ES-I3 (cell line): Measurements from ENCODE around the gene RPS6KA2.

Experiments used
- H3K36me3 ChIP-seq: 2 replicates; pipeline ENCODE4 v1.6.1; 2013; ENCODE audit warnings: mild to moderate bottlenecking, low read length, control low read depth, moderate library complexity; ENCODE audit not compliant: insufficient read depth
- H3K4me1 ChIP-seq: 2 replicates; pipeline ENCODE4 v1.6.1; 2013; ENCODE audit warnings: mild to moderate bottlenecking, control low read depth, low read length; ENCODE audit not compliant: insufficient read depth
- H3K9ac ChIP-seq: 2 replicates; pipeline ENCODE4 v1.6.1; 2013; ENCODE audit warnings: low read depth, mild to moderate bottlenecking, low read length, moderate library complexity
- H3K9me3 ChIP-seq: 2 replicates; pipeline ENCODE4 v1.6.1; 2013; ENCODE audit warnings: mild to moderate bottlenecking, low read length, moderate library complexity; ENCODE audit not compliant: control insufficient read depth, insufficient read depth

The RPS6KA2 gene

DNA sequence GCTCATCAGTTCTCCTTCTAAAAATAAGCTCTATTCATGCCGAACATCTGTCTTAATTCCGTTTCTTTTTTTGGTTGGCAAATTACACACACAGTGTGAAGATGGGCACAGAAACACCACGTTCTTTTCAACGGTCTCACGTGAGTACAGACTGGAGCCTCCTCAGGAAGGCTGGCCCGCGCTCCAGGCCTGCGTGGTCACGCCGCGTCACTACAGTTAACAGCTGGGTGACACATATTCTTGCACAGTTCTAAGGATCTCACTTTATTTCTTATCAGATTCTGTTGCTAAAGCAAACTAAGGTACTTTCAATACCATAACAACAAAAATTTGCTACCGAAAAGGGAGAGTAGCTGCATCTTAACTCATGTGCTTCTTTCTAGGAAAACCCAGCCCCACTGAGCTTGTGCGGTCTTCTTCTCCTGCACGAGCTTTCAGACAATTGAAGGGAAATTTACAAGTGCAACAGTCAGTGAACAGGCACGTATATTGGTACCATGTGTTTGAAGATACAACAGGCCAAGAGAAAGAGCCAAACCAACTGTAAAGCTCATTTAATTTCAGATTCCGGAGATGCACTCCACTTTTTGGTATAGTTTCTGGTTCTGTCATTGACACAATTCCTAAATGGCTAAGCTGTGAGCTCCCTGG is 188.7 kb downstream of the RPS6KA2 start:
- H3K9me3 ChIP-seq, result no peaks in the 10 kb centered on the region
- H3K36me3 ChIP-seq, result no peaks in the 10 kb centered on the region
- H3K4me1 ChIP-seq, result no peaks in the 10 kb centered on the region
- no peak overlapping the region for H3K9ac ChIP-seq

DNA sequence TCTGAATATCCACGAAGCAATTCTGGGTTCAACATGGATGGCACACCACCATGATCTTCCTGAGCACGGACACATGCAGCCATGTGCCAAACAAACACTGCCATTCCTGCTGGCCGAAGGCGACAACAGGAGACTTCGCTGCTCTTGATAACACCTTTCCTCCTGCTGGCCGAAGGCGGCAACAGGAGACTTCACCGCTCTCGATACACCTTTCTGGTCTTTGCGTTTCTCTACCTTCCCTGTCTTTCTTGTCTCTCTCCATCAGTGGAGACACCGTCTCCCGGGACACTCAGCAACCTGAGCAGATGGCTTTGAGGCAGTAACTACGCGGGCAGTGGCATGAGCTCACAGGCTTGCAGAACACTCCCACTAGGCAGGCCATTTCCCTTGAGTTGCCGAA is 189.4 kb downstream of the RPS6KA2 start:
- Histone ChIP-seq H3K4me1 (no peaks in the 10 kb centered on the region), H3K36me3 (no peaks in the 10 kb centered on the region), H3K9ac (no peak overlapping the region), H3K9me3 (no peaks in the 10 kb centered on the region)

DNA sequence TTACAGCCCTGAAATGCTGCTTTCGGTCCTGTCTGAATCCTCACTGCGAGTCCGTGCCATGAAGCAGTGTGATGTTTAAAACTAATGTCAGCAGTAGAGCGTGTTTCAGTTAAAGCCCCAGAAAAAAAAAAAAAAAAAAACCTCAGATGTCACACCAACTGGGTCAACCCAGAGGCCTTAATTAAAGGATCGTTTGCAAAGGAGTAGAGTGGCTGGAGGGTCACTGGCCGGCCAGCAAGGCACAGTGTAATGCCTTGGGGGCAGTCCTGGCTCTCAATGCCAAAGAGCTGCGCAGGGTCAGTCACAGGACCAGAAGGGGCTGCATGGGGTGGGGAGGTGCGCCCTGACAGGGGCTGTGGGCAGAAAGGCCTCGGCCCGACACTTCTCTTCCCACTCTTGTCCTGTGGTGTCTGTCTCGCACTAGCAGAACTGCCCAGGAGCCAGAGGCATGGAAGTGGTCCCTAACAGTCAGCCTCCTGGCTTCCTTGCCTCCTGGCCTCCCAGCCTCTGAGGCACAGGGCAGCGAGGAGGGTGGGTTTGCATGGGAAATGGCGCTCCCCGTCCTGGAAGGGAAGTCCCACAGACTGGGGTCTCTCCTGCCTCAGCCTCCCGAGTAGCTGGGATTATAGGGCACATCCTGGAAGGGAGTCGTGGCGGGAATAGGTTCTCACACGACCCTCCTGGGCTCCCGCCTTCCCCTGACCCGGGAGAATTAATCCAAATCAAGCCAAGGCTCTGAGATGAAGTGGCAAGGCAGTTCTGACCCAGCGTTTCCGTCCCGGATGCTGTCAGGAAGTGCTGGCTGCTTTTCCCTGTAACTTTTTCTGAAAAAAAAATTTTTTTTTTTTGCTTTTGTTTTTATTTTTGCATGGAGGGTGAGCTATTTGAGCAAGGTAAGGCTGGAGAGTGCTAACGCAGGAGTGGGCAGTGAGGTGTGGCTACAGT is 190.6 kb downstream of the RPS6KA2 start:
- Histone ChIP-seq H3K36me3 (no peaks in the 10 kb centered on the region), H3K4me1 (no peaks in the 10 kb centered on the region), H3K9ac (no peak overlapping the region), H3K9me3 (no peaks in the 10 kb centered on the region)

DNA sequence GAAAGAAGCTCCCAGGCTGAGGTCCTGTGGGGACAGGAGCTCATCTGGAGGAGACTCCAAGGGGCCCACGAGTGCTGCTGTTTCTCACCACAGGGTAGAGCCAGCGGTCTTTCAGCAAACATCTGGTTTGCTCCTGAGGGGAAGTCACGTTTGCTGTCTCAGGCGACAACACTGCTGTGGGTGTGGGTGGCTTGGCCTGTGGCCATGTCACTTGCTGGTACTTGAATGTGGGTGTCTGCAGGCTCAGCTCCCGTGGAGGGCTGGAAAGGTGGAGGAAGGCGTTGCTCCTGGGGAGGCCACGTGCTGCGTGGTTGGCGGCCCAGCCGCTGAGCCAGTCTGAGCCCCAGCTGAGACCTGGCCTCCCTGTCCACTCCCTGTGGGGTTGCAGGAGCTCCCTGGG is 191.5 kb downstream of the RPS6KA2 start:
- Histone ChIP-seq H3K9ac (no peak overlapping the region), H3K9me3 (no peaks in the 10 kb centered on the region), H3K4me1 (no peaks in the 10 kb centered on the region), H3K36me3 (no peaks in the 10 kb centered on the region)

DNA sequence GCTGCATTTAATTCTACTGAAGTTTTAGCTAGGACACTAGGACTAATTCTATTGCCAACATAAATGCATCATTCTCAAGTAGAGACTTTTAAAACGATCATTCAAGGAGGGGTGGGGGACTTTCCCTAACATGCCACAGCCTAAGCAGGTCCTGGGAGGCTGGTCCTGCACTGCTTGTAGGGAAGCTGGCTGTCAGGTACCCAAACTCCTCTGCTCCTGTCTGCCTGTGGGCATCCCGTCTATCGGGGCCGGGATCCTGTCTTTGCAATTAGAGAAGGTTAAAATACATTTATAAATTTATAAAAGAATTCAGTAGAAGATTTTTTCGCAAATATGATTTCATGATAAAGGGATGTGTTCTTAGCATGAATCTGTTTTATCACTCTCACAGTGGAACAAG is 192.7 kb downstream of the RPS6KA2 start:
- no peaks in the 10 kb centered on the region for H3K9me3 ChIP-seq
- no peaks in the 10 kb centered on the region for H3K36me3 ChIP-seq
- H3K9ac ChIP-seq, result no peak overlapping the region
- no peaks in the 10 kb centered on the region for H3K4me1 ChIP-seq

DNA sequence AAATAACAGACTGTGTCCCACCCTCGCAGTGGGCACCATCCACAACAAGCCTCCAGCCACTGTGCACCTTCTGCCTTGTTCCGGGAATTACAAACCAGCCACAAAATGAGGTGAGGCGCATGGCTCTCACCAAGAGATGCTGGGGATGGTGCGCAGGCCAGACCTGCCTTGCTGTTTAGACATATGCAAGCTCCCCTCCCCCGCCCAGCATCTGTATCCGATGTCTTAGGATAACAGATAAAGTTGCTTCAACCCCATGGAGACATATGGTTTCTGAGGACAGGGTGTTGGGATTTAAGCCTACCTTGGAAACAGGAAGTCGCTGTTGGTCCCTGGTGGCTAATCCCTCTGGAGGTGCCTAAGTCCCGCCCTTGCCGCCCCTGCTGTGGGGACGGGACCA is 194.0 kb downstream of the RPS6KA2 start:
- H3K36me3 ChIP-seq, result no peaks in the 10 kb centered on the region
- no peaks in the 10 kb centered on the region for H3K4me1 ChIP-seq
- H3K9ac ChIP-seq, result no peak overlapping the region
- H3K9me3 ChIP-seq, result no peaks in the 10 kb centered on the region

DNA sequence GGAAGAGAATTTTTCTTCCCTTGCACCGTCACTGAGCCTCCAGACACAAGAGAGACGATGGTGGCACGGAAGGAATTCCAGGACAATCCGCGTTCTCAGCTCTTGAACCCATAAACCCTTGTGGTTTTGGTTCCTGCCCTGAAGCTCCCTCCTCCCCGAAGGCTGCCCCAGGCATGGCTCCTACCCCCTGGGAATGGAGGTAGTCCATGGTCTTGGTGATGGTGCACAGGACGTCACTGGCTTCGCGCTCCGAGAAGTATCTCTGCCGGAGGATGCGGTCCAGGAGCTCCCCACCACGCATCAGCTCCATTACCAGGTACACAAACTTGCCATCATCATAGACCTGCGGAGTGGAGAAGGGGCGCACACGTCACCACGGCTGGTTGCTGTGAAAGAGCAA is 196.8 kb downstream of the RPS6KA2 start:
- H3K9me3 ChIP-seq, result no peaks in the 10 kb centered on the region

DNA sequence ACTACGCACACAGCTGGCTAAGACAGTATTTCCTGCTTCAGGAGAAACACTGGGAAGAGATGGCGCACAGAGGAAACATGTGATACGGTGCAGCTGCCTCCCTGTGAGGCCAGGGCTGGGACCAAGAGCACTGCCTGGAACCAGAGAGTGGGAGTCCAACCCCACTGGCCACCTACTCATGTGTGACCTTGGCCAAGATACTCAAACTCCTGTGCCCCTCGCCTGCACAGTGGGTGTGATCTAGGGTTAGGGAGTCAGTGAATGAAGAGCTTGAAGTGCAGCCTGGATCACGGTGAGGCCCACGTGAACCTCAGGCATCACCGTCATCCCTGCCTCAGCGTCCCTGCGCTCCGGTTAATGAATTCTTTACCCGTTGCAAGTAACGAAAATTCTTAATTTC is 202.6 kb downstream of the RPS6KA2 start:
- H3K9ac ChIP-seq, result no peak overlapping the region

More for the DNA sequence above, 196.8 kb downstream of the RPS6KA2 start:
- H3K4me1 ChIP-seq, result no peaks in the 10 kb centered on the region
- H3K9ac ChIP-seq, result no peak overlapping the region
- no peaks in the 10 kb centered on the region for H3K36me3 ChIP-seq

DNA sequence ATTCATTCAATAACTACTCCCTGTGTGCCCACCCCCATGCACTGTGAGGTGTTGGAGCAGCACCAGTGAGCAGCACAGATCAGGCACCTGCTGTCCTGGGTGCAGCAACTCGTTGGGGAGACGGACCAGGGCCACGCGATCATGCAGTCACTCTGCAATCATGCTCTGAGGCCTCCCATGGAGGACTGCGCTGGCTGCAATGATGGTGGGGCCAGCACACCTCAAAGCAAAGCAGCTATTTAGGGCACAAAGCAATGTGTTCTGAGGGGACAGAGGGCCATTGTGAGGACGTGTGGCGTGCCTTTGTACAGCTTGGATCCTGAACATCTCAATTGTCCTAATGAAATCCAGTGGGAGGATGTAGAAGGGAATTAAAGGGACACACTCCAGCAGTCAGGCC is 203.3 kb downstream of the RPS6KA2 start:
- Histone ChIP-seq H3K4me1 (0 out of 2 replicates have a peak, but pooled peaks cover 4% of the 10 kb centered on the region), H3K9me3 (no peaks in the 10 kb centered on the region), H3K36me3 (no peaks in the 10 kb centered on the region), H3K9ac (no peak overlapping the region)

More for the DNA sequence above, 202.6 kb downstream of the RPS6KA2 start:
- Histone ChIP-seq H3K36me3 (no peaks in the 10 kb centered on the region), H3K9me3 (no peaks in the 10 kb centered on the region), H3K4me1 (0 out of 2 replicates have a peak, but pooled peaks cover 4% of the 10 kb centered on the region)

DNA sequence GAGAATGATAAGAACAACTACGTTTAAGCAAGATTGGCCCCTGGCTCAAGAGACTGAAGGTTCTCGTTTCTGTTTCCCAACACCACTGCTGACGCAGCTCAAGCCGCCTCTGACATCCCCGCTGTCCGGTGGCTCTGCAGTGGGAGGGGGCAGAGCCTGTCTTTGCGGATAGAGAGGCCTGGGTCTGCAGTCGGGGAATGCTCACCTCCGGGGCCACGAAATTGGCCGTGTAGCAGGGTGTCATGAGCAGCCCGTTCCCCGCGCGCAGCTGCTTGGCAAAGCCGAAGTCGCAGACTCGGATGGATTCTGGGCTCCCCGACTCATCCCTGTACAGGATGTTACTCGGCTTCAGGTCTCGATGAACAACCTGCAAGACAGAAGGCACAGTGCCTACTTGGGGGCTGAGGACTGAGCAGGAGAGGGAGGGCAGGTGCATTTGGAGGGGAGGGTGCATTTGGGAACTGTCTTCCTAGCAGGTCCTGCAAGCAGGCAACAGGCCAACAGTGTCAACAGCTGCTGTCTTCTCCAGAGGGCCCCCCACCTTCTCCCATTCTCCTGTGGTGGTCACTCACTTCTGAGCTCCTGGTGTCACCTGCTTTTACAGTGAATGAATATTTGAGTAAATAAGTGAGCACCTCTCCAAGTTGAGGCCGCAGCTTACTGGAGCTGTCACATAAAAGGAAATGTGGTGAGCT is 203.9 kb downstream of the RPS6KA2 start:
- no peaks in the 10 kb centered on the region for H3K36me3 ChIP-seq
- 0 out of 2 replicates have a peak, but pooled peaks cover 4% of the 10 kb centered on the region for H3K4me1 ChIP-seq
- H3K9ac ChIP-seq, result no peak overlapping the region
- H3K9me3 ChIP-seq, result no peaks in the 10 kb centered on the region

DNA sequence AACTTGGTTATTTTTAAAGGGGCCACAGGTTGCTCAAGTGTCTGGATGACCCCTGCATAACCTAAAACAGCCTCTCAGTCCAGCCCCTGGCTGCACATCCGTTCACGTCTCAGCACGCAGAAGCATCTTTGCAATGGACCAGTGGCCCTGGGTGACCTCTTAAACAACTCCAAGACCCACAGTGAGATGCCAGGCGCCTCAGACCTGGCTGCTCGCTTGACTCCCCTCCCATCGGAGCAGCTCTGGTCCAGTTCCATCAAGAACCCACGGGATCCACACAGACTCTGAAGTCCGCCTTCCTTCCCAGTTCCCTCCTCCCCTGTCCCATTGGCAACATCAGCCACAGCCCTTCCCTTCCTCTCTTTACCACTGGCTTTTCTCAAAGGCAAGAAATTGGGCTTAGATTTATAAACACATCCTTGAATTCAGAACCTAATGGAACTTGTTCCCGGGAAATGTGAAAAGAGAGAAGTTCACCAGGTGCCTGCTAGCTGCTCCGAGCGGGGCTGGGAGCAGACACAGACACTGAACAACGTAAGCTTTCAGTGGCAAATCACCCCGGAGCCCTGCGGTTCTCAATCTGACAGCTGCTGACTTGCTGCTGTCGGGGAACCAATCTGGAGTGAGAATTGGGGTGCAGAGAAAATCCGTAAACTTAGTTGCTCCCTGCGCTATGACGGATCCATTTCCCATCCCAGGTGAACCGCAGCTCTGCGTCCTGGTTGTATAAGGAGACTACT is 204.7 kb downstream of the RPS6KA2 start:
- H3K36me3 ChIP-seq, result no peaks in the 10 kb centered on the region
- 0 out of 2 replicates have a peak, but pooled peaks cover 4% of the 10 kb centered on the region for H3K4me1 ChIP-seq
- no peaks in the 10 kb centered on the region for H3K9me3 ChIP-seq
- no peak overlapping the region for H3K9ac ChIP-seq

DNA sequence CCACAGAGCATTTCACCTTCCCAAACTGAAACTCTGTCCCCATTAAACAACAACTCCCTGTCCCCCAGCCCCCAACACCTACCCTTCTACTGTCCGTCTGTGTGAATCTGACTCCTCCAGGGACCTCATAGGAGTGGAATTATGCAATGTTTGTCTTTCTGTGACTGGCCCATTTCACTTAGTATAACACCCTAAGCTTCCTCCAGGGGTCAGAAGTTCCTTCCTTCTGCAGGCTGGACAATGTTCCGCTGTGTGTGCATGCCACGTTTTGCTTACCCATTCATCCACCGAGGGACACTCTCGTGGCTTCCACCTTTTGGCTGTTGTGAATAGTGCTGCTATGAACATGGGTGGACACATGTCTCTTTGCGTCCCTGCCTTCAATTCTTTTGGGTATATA is 206.7 kb downstream of the RPS6KA2 start:
- H3K4me1 ChIP-seq, result 0 out of 2 replicates have a peak, but pooled peaks cover 4% of the 10 kb centered on the region
- H3K9ac ChIP-seq, result no peak overlapping the region
- no peaks in the 10 kb centered on the region for H3K9me3 ChIP-seq
- no peaks in the 10 kb centered on the region for H3K36me3 ChIP-seq

DNA sequence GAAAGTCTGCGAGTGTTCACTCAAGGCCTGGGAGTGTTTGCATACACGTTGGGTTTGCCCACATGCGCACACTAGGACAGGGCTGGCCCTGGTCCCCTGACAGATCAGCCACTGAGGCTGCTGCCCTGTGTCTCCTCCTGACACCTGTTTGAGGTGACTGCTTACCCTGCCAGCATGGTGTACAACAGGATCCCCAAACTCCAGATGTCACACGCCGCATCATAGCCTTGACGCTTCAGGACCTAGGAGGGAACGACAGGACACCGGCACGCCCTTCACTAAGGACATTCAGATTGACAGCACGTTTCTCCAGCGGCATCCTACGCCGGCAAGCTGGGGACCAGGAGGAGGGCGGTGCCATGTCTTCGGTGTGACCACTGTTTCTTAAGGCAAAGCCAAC is 207.3 kb downstream of the RPS6KA2 start:
- Histone ChIP-seq H3K4me1 (0 out of 2 replicates have a peak, but pooled peaks cover 4% of the 10 kb centered on the region), H3K9me3 (no peaks in the 10 kb centered on the region), H3K9ac (no peak overlapping the region), H3K36me3 (no peaks in the 10 kb centered on the region)

DNA sequence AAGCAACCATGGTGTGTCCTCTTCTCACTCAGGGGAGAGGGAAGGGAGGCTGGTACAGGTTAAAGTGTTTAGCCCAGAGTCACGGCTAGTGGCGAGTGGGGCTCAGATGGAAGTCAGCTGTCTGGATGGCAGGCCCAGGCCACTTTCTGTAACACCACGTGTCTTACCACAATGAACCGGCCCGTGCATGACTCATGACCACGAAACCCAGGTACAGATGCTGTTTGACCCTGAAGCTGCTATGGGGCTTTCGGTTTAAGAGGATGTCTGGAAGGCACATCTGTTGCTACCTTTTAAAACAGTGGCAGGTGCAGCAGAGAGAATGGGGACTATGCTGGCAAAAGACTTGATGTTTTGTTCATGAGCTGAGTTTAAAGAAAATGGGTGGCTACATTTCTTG is 207.8 kb downstream of the RPS6KA2 start:
- H3K9me3 ChIP-seq, result no peaks in the 10 kb centered on the region
- H3K4me1 ChIP-seq, result 0 out of 2 replicates have a peak, but pooled peaks cover 4% of the 10 kb centered on the region
- no peaks in the 10 kb centered on the region for H3K36me3 ChIP-seq
- no peak overlapping the region for H3K9ac ChIP-seq
